GM21529 (cell line): ENCODE measurements around the gene ADAMTS18.
"Not testable (repeated sequence)": the region's sequence is repeated elsewhere in the genome, so short reads cannot be mapped to it uniquely, and the experiment has no call there.

Experiments
- ATAC-seq: cut with Tn5 transposase; IDR thresholded peaks from one replicate; pipeline ENCODE4 v1.9.1; 2021; ENCODE audit not compliant: unreplicated experiment

ADAMTS18 gene

GRCh38 chr16:77297996-77298395, 136.8 kb downstream of the ADAMTS18 start:
- ATAC-seq = no peak

GRCh38 chr16:77295896-77296295, 138.9 kb downstream of the ADAMTS18 start:
- ATAC-seq = no peak

- ATAC-seq = no peak
These were observed 144.3 kb downstream of the ADAMTS18 start for GRCh38 chr16:77290451-77291115.

GRCh38 chr16:77289331-77289809, 145.5 kb downstream of the ADAMTS18 start:
- no peak for ATAC-seq

GRCh38 chr16:77288222-77288621, 146.6 kb downstream of the ADAMTS18 start:
- no peak for ATAC-seq

GRCh38 chr16:77285676-77286075, 149.2 kb downstream of the ADAMTS18 start:
- ATAC-seq = no peak

GRCh38 chr16:77282345-77282744, 152.5 kb downstream of the ADAMTS18 start:
- ATAC-seq = no peak

GRCh38 chr16:77279316-77279715, 155.5 kb downstream of the ADAMTS18 start:
- not testable (repeated sequence) for ATAC-seq

- no peak for ATAC-seq
These were observed 157.3 kb downstream of the ADAMTS18 start for GRCh38 chr16:77277571-77277970.

- no peak for ATAC-seq
These were observed 157.7 kb downstream of the ADAMTS18 start for GRCh38 chr16:77277141-77277540.

GRCh38 chr16:77276661-77277060, 158.2 kb downstream of the ADAMTS18 start:
- ATAC-seq = no peak

- not testable (repeated sequence) for ATAC-seq
These were observed 159.5 kb downstream of the ADAMTS18 start for GRCh38 chr16:77275303-77275702.

GRCh38 chr16:77273815-77274214, 161.0 kb downstream of the ADAMTS18 start:
- no peak for ATAC-seq

- no peak for ATAC-seq
These were observed 163.1 kb downstream of the ADAMTS18 start for GRCh38 chr16:77271532-77272426.

GRCh38 chr16:77266185-77266584, 168.6 kb downstream of the ADAMTS18 start:
- ATAC-seq = not testable (repeated sequence)

- no peak for ATAC-seq
These were observed 171.9 kb downstream of the ADAMTS18 start for GRCh38 chr16:77262971-77263370.

- ATAC-seq = no peak
These were observed 184.4 kb downstream of the ADAMTS18 start for GRCh38 chr16:77250400-77250799.

GRCh38 chr16:77246150-77246549, 188.7 kb downstream of the ADAMTS18 start:
- ATAC-seq = no peak

- ATAC-seq = not testable (repeated sequence)
These were observed 192.4 kb downstream of the ADAMTS18 start for GRCh38 chr16:77242471-77242870.

- ATAC-seq = no peak
These were observed 196.2 kb downstream of the ADAMTS18 start for GRCh38 chr16:77238593-77238992.

- ATAC-seq = peak; percentile 100
These were observed 198.7 kb downstream of the ADAMTS18 start for GRCh38 chr16:77236063-77236511.

GRCh38 chr16:77234611-77235010, 200.2 kb downstream of the ADAMTS18 start:
- ATAC-seq = no peak
